NCI-H2107 treated with DMSO at 0.1 percent for 48 hours (cell line): Measurements from ENCODE around the gene APOD.

Experiments used
- DNase-seq: peaks from one replicate; lab custom pipeline; 2025; ENCODE audit not compliant: unreplicated experiment; lab: John Stamatoyannopoulos, UW

The APOD gene

DNA sequence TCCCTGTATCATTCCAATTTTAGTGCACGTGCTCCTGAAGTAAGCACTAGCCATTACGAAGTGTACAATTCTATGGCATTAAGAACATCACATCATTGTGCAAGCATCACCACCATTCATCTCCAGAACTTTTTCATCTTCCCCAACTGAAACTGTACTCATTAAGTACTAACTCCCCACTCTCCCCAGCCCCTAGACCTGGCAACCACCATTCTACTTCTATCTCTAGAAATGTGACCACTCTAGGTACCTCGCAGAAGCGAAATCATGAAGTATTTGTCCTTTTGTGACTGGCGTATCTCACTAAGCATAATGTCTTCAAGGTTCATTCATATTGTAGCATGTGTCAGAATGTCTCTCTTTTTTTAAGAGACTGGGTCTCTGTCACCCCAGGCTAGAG is 52.1 kb downstream of the APOD start:
- DNase-seq = no peak

DNA sequence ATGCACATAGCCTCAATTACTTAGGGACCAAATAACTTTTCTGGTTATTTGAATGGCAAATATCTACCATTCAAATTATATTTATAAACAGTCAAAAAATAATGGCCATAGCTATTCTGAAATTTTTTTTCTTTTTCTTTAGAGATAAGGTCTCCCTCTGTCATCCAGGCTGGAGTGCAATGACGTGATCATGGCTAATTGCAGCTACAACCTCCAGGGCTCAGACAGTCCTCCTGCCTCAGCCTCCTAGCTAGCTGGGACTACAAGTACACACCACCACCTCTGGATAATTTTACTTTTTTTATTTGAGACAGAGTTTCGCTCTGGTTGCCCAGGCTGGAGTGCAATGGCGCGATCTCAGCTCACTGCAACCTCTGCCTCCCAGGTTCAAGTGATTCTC is 57.2 kb downstream of the APOD start:
- no peak for DNase-seq

DNA sequence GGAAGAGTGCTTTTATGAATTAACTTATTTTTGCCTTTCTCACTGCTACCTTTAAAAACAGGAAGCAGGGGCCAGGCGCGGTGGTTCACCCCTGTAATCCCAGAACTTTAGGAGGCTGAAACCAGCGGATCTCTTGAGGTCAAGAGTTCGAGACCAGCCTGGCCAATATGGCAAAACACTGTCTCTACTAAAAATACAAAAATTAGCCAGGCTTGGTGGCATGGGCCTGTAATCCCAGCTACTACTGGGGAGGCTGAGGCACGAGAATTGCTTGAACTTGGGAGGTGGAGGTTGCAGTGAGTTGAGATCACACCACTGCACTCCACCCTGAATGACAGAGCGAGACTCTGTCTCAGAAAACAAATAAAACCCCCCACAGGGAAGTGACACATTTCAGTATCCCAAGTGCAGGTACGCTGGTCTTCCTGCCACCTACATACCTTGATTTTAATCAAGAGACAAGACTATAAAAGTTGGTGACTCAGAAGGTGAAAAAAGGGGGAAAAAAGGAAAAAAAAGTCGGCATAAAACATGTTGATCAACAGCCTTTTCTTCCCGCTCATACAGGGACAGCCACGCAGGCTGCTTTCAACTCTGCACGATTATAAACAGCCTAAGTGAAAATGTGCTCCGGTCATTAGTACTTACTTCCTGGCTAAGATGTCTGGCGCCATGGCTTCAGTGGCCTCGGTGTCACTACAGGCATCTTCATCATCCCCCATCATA is 59.4 kb downstream of the APOD start:
- DNase-seq = no peak

DNA sequence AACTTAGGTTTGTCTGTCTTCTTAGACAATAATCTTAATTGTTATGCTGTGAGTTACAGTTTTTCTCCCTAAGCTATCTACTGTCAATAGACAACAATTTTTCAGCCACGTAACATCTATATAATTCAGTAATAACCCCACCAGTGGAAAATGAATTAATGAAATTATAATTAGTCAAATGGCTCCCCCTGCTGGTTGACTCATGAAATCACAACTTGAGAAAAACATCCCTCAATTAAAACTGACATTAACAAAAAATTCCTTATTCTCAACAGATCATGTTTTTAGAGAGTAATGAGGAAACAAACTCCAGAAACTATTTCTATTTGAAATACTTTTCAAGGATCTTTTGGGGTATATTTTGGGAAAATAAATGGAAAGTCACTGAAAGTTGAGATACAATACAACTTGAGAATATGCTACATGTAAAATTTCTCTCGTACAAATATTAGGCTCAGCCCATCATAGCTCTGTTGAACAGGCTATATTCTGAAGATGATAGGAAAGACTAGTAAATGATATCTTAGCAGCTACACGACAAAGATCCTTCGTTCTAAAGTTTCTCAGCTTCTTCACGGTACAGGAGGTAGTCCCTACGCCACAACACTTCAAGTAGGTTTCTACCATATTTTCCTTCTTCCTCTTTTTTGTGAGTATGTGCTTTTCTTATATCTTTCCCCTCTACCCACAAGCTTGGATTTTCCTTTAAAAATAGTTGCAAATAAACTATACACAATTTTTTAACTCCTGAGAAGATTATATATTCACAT is 61.3 kb downstream of the APOD start:
- DNase-seq = peak; percentile 68
